NCI-H2196 (cell line): Measurements from ENCODE around the gene GAR1.
"Not testable (repeated sequence)": the region's sequence is repeated elsewhere in the genome, so short reads cannot be mapped to it uniquely, and the experiment has no call there.

Experiments
- DNase-seq: peaks from one replicate; lab custom pipeline; 2025; ENCODE audit not compliant: unreplicated experiment; lab: John Stamatoyannopoulos, UW

Gene GAR1

DNA sequence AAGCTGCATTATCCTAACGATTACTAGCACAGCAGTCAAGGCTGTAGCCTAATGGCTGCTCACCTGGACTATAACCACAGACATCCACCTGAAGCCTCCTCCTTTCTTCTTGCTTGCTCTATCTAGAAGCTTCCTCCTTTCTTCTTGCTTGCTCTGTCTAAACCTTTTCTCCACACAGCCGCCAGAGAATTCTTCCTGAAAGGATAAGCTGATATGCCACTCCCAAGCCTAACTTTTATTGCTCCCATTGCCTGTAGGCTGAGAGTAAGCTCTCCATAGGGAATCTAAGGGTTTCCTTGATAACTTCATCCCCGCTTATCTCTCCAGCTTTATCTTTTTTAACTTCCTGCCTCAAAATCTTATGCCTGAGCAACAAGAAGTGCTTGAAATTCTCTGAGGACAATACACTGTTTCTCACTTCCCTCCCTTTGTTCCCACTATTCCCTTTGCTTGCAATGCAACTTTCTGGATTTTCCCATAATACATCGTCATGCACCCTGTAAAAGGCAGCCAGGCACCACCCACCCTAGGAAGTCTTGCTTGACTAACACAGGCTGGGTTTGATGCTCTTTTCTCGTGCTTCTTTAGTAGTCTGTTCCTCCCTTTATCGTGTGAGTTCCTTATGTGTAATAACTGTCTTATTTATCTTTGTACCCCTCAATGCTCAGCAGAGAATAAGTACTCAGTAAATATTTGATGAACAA lies 31.0 kb downstream of the GAR1 start:
- no peak for DNase-seq

- DNase-seq = no peak
Measured at GRCh38 chr4:109847896-109848442, 32.4 kb downstream of the GAR1 start, which contains the start of gene LRIT3. Gene LRIT3 (plus strand): TSS chr4:109848107. CDS start chr4:109848202, 95 bp downstream.

GRCh38 chr4:109848501-109848900 lies 32.9 kb downstream of the GAR1 start:
- DNase-seq = no peak

- no peak for DNase-seq
Measured at GRCh38 chr4:109850601-109851000, 35.0 kb downstream of the GAR1 start.

DNA sequence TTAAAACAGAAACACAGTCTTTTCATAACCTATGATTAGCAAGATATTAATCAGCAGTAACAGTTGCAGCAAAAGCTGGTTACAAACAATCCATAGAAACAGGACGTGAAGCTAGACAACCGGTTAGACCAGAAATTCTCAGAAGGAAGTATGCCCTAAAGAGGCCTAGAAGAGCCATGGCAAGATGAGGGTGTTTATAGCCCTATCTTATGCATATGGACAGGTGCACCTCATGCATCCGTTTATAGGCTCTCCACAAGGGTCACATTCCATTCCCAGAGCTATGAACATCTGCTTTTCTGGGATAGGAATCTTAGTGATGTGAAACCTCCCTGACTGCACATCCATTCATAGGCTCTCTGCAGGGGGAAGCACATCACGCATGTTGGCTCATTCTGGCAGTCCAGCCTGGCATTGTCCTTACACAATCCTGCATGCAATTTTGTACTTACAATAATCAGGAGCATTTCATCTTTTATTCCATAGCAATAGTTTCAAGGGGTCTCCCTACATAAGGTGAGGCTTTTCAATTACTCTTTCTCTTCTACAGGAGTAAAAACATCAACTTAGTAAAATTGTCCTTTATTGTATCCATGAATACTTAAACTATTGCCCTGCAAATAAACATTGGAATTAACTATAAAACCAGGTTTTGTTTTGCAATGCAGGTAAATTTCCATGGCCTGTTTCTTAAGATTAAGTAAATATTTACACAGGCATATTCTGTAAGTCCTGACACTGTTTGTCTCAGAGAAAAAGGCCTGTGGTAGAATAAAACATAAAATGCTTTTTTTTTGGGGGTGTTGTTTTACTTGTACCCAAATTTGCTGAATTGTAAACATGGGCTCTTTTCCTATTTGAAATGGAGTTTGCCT lies 44.1 kb downstream of the GAR1 start:
- DNase-seq = not testable (repeated sequence)

DNA sequence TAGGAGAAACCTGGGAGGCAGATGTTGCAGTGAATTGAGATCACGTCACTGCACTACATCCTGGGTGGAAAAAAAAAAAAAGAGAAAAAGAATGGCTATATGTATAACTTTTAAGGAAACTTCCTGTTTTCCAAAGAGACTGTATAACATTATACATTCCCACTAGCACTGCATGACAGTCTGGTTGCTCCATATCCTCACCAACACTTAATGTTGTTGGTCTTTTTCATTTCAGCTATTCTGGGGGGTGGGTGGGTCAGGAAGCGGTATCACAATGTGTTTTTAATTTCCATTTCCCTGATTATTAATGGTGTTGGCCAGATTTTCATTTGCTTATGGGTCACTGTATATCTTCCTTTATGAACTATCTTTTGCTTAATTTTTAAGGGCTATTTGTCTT lies 45.7 kb downstream of the GAR1 start:
- DNase-seq = no peak

GRCh38 chr4:109861916-109862511 lies 46.5 kb downstream of the GAR1 start:
- no peak for DNase-seq

DNA sequence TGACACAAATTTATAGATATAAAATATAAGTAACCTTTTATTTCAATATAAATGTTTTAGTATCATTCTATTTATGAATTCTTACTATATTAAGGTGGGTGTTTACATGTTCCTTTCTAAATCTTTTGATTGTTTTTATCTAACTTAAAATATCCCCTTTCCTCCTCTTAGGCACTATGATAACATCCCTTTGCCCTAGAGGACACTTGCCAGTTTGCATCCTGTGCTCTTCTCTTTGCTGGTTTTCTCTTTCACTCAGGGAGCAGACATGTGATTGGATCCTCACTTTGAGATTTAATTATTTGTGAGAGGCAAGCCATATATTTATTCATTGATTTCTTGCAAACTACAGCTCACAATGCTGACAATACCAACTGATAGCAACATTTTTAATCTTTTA lies 48.6 kb downstream of the GAR1 start:
- DNase-seq = no peak

DNA sequence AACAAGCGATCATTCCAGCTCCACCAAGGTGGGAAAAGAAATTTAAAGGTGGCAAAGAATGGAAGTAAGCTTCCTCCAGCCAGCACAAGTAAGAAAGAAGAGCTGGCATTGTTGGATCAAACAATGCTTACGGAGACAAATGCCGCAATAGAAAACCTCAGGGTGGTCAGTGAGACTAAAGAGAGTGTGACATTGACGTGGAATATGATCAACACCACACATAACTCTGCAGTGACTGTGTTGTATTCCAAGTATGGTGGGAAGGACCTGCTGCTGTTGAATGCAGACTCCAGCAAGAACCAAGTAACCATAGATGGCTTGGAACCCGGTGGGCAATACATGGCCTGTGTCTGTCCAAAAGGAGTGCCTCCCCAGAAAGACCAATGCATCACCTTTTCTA lies 54.5 kb downstream of the GAR1 start:
- DNase-seq = no peak

DNA sequence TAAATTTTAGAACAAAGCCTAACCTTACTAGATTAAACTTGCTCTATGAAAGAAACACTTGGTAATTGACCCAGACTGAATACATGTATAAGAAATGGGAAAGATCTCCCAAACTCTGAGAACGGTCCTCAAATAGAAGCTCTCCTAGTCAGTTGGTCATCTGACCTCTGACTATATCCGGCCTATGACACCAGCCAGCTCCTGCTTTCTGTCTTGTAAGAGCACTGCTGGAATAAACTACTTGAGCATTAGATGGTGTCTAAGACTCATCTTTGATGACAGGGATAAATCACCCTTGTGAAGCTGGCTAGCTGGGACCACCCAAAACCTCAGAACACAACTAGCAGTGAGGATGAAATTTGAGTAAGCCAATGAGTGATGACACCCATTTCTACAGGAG lies 56.5 kb downstream of the GAR1 start:
- DNase-seq = no peak

- DNase-seq = no peak
Measured at GRCh38 chr4:109872950-109873656, 57.5 kb downstream of the GAR1 start.

- no peak for DNase-seq
Measured at GRCh38 chr4:109873791-109874514, 58.4 kb downstream of the GAR1 start.
